Neural cell (in vitro differentiated cells): ENCODE results near the gene NCK2.

Source experiments
- EZH2 ChIP-seq: fragments of 200-600, 300-800 bp; shearing (Covaris generic), sonication (generic); IDR thresholded peaks from 2 replicates; pipeline ENCODE4 v1.6.1; 2014; ENCODE audit warnings: antibody characterized with exemption, low read length, borderline replicate concordance, mild to moderate bottlenecking; ENCODE audit not compliant: insufficient read depth, poor library complexity, severe bottlenecking
- MXI1 ChIP-seq: fragments of 450-650 bp; conservative IDR thresholded peaks from 2 replicates; pipeline ENCODE4 v1.6.1; 2014; ENCODE audit warnings: antibody characterized with exemption, mild to moderate bottlenecking; ENCODE audit not compliant: poor library complexity, severe bottlenecking
- POLR2AphosphoS5 ChIP-seq: IDR thresholded peaks from 2 replicates; pipeline ENCODE4 v1.6.1; 2012
- RAD21 ChIP-seq: fragments of 450-650 bp; conservative IDR thresholded peaks from 2 replicates; pipeline ENCODE4 v1.6.1; 2014; ENCODE audit warnings: antibody characterized with exemption, mild to moderate bottlenecking, moderate library complexity
- TAF1 ChIP-seq: IDR thresholded peaks from 2 replicates; pipeline ENCODE4 v1.6.1; 2012; ENCODE audit warnings: low read depth
- TF ChIP-seq, protein P1 (sequence below): IDR thresholded peaks from 2 replicates; pipeline ENCODE4 v1.6.1; 2012; ENCODE audit warnings: borderline replicate concordance
- TF ChIP-seq, protein P2 (sequence below): fragments of 450-650 bp; IDR thresholded peaks from 2 replicates; pipeline ENCODE4 v1.5.1; 2014; ENCODE audit warnings: antibody characterized with exemption, mild to moderate bottlenecking, moderate library complexity; ENCODE audit not compliant: poor library complexity, severe bottlenecking

DNA sequence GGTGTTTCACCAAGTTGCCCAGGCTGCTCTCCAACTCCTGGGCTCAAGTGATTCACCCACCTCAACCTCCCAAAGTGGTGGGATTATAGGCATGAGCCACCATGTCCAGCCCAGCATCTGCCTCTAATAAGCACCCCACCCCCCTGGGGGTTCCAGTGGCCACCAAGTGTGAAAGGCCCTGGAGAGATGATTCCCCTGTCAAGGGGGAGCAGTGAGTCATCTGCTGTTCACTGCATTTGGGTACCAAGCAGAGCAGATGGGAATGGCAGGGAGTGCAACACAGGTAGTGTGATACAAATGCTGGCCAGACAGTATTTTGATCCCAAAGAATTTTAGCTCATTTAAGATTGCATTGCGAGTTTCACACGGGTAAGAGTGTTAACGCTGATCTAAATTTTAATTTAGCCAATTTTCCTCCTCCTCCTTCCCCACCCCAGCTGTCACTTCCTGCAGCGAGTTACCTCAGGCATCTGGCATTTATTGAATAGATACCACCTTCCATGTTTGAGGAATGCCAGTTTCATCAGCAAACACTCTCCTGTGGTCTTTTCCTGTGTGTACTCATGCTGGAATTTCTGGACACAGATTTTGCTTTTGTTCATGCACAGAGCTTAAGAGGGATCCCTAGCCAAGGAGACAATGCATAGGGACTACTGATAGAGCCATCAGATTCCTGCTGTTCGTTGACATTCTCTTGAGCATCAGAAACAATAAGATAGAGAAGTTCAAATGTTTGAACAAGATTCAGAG is 32.4 kb upstream of the NCK2 start:
- TF ChIP-seq, protein P1, sequence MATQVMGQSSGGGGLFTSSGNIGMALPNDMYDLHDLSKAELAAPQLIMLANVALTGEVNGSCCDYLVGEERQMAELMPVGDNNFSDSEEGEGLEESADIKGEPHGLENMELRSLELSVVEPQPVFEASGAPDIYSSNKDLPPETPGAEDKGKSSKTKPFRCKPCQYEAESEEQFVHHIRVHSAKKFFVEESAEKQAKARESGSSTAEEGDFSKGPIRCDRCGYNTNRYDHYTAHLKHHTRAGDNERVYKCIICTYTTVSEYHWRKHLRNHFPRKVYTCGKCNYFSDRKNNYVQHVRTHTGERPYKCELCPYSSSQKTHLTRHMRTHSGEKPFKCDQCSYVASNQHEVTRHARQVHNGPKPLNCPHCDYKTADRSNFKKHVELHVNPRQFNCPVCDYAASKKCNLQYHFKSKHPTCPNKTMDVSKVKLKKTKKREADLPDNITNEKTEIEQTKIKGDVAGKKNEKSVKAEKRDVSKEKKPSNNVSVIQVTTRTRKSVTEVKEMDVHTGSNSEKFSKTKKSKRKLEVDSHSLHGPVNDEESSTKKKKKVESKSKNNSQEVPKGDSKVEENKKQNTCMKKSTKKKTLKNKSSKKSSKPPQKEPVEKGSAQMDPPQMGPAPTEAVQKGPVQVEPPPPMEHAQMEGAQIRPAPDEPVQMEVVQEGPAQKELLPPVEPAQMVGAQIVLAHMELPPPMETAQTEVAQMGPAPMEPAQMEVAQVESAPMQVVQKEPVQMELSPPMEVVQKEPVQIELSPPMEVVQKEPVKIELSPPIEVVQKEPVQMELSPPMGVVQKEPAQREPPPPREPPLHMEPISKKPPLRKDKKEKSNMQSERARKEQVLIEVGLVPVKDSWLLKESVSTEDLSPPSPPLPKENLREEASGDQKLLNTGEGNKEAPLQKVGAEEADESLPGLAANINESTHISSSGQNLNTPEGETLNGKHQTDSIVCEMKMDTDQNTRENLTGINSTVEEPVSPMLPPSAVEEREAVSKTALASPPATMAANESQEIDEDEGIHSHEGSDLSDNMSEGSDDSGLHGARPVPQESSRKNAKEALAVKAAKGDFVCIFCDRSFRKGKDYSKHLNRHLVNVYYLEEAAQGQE = no peak
- TF ChIP-seq, protein P2, sequence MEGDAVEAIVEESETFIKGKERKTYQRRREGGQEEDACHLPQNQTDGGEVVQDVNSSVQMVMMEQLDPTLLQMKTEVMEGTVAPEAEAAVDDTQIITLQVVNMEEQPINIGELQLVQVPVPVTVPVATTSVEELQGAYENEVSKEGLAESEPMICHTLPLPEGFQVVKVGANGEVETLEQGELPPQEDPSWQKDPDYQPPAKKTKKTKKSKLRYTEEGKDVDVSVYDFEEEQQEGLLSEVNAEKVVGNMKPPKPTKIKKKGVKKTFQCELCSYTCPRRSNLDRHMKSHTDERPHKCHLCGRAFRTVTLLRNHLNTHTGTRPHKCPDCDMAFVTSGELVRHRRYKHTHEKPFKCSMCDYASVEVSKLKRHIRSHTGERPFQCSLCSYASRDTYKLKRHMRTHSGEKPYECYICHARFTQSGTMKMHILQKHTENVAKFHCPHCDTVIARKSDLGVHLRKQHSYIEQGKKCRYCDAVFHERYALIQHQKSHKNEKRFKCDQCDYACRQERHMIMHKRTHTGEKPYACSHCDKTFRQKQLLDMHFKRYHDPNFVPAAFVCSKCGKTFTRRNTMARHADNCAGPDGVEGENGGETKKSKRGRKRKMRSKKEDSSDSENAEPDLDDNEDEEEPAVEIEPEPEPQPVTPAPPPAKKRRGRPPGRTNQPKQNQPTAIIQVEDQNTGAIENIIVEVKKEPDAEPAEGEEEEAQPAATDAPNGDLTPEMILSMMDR = no peak
- TF ChIP-seq MXI1 = no peak
- TF ChIP-seq TAF1 = no peak
- no peak for TF ChIP-seq EZH2
- no peak for TF ChIP-seq POLR2AphosphoS5
- TF ChIP-seq RAD21 = no peak
